Neural progenitor cell (in vitro differentiated cells): ENCODE measurements around the gene TRIO.

Source experiments
- EZH2 ChIP-seq: fragments of 200-600 bp; sonication (generic); IDR thresholded peaks from 2 replicates; pipeline ENCODE4 v1.6.1; 2017; ENCODE audit warnings: antibody characterized with exemption, mild to moderate bottlenecking, moderate library complexity
- TF ChIP-seq, protein P1 (sequence below): fragments of 200-600 bp; sonication (generic); IDR thresholded peaks from 2 replicates; pipeline ENCODE4 v1.5.1; 2017; ENCODE audit warnings: antibody characterized with exemption, mild to moderate bottlenecking

GRCh38 chr5:14257995-14258403 is 114.9 kb downstream of the TRIO start:
- no peak for TF ChIP-seq EZH2
- TF ChIP-seq, protein P1, sequence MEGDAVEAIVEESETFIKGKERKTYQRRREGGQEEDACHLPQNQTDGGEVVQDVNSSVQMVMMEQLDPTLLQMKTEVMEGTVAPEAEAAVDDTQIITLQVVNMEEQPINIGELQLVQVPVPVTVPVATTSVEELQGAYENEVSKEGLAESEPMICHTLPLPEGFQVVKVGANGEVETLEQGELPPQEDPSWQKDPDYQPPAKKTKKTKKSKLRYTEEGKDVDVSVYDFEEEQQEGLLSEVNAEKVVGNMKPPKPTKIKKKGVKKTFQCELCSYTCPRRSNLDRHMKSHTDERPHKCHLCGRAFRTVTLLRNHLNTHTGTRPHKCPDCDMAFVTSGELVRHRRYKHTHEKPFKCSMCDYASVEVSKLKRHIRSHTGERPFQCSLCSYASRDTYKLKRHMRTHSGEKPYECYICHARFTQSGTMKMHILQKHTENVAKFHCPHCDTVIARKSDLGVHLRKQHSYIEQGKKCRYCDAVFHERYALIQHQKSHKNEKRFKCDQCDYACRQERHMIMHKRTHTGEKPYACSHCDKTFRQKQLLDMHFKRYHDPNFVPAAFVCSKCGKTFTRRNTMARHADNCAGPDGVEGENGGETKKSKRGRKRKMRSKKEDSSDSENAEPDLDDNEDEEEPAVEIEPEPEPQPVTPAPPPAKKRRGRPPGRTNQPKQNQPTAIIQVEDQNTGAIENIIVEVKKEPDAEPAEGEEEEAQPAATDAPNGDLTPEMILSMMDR, result no peak
